Lower lobe of right lung (tissue), 2 donors: ENCODE data around the gene RETREG2. TPM values are rescaled to one million over a fixed set of nuclear protein-coding genes. Genes with fewer than 3 reads are reported as not detected.

Experiments
- ATAC-seq, 2 donors: fragments of 200-7000 bp; cut with Tn5 transposase; one replicate each; pipeline ENCODE4 v1.9.1; 2020 to 2022; ENCODE audit warnings: mild to moderate bottlenecking in 2 of 2, moderate library complexity in 2 of 2
- DNase-seq: peaks from one replicate; pipeline ENCODE4 v3.0.0-alpha.2; 2020
- H3K27ac ChIP-seq: fragments of 200-600 bp; one replicate; pipeline ENCODE4 v1.8.0; 2022
- H3K27me3 ChIP-seq: fragments of 200-600 bp; one replicate; pipeline ENCODE4 v1.8.0; 2022; ENCODE audit warnings: low read depth
- H3K36me3 ChIP-seq: fragments of 200-600 bp; one replicate; pipeline ENCODE4 v1.8.0; 2022; ENCODE audit warnings: mild to moderate bottlenecking
- H3K4me1 ChIP-seq: fragments of 200-600 bp; one replicate; pipeline ENCODE4 v1.8.0; 2022
- H3K4me3 ChIP-seq: fragments of 200-600 bp; one replicate; pipeline ENCODE4 v1.8.0; 2022; ENCODE audit warnings: mild to moderate bottlenecking
- H3K9me3 ChIP-seq: fragments of 200-600 bp; one replicate; pipeline ENCODE4 v1.8.0; 2022
- intact Hi-C: fragments of 100-400 bp; cut with DNase I; formaldehyde crosslinking; loops from one replicate; pipeline ENCODE4 v1.11.0; 2022
- total RNA-seq: library from RNA; stranded (reverse); fragmentation: NEBNext Ultra II Directional; extraction: Animal tissue kit (Norgen Biotek cat#: 25700); gene quantifications from one replicate; pipeline ENCODE4 v1.2.1, GENCODE V29; 2021
- TF ChIP-seq, protein P1 (sequence below): fragments of 200-600 bp; IDR thresholded peaks from one replicate; pipeline ENCODE4 v1.8.0; 2022; ENCODE audit warnings: antibody characterized with exemption, mild to moderate bottlenecking
- donor health status: DM: no; HTN: yes; CAD: no; lungs with severe emphysema.

RETREG2 gene
- total RNA-seq, 1 donor from 2014 or later: 82.3 TPM

DNA sequence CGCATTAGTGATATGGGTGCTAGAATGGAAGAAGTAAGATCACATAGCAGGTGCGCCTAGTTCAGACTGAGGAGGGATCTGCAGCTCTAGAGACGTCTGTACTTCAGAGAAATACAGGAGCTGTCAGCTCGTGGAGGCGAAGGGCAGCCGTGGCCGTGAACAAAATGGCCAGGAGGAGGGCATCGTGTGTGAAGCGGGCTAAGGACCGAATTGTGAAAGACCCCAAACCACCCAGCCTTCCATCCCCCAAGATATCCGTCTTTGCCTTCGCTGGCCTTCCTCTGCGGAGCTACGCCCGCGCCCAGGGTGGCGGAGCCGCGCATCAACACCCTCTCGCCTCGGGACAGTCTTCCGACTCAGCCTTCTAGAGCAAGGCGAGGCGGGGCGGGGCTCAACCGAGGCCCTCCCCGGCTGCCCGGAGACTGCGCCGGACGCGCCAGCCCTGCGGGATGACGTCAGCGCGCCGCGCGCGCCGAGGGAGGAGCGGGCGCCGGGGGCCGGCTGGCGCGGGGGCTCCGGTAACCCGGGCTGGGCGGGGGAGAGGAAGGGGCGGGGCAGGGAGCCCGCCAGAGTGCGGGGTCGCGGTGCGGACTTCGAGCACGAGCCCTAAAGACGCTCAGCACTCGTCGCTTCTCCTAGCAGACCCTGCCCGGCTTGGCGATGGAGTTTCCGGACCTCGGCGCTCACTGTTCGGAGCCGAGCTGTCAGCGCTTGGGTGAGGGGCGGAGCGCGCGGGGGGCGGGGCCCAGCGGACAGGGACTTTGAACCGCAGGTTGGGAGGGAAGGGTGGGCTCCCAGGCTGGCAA lies 28.5 kb downstream of the RETREG2 start, which contains the start of gene ZFAND2B:
ZFAND2B (plus strand) TSS at position 455 of the 806 bp plus-strand sequence; CDS start at position 661, 206 bp downstream.
- Histone ChIP-seq H3K36me3 (peaks cover 28% of the 10 kb centered on the region), H3K27ac (peak within 1 kb of the TSS; percentile 91), H3K4me1 (peaks cover 19% of the 10 kb centered on the region), H3K4me3 (peak within 1 kb of the TSS; percentile 76), H3K9me3 (no peaks in the 10 kb centered on the region), H3K27me3 (no peaks in the 10 kb centered on the region)
- TF ChIP-seq, protein P1, sequence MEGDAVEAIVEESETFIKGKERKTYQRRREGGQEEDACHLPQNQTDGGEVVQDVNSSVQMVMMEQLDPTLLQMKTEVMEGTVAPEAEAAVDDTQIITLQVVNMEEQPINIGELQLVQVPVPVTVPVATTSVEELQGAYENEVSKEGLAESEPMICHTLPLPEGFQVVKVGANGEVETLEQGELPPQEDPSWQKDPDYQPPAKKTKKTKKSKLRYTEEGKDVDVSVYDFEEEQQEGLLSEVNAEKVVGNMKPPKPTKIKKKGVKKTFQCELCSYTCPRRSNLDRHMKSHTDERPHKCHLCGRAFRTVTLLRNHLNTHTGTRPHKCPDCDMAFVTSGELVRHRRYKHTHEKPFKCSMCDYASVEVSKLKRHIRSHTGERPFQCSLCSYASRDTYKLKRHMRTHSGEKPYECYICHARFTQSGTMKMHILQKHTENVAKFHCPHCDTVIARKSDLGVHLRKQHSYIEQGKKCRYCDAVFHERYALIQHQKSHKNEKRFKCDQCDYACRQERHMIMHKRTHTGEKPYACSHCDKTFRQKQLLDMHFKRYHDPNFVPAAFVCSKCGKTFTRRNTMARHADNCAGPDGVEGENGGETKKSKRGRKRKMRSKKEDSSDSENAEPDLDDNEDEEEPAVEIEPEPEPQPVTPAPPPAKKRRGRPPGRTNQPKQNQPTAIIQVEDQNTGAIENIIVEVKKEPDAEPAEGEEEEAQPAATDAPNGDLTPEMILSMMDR: no peak
- DNase-seq (peak; percentile 97), ATAC-seq (peak; percentile 98)
- intact Hi-C loops: no loop called here

GRCh38 chr2:219207134-219207883 lies 29.2 kb downstream of the RETREG2 start:
- Histone ChIP-seq H3K9me3 (no peaks in the 10 kb centered on the region), H3K36me3 (peaks cover 28% of the 10 kb centered on the region), H3K4me3 (peak overlapping the region; percentile 76), H3K4me1 (peaks cover 19% of the 10 kb centered on the region), H3K27ac (peak overlapping the region; percentile 91), H3K27me3 (no peaks in the 10 kb centered on the region)
- ATAC-seq (no peak), DNase-seq (no peak)
- intact Hi-C loops: no loop called here
- TF ChIP-seq, protein P1: no peak

GRCh38 chr2:219207884-219208740 lies 30.0 kb downstream of the RETREG2 start:
- Histone ChIP-seq H3K27me3 (no peaks in the 10 kb centered on the region), H3K4me1 (peaks cover 19% of the 10 kb centered on the region), H3K9me3 (no peaks in the 10 kb centered on the region), H3K27ac (peak overlapping the region; percentile 91), H3K36me3 (peaks cover 34% of the 10 kb centered on the region), H3K4me3 (peak overlapping the region; percentile 76)
- TF ChIP-seq, protein P1: no peak
- ATAC-seq (no peak), DNase-seq (no peak)
- intact Hi-C loops: no loop called here

DNA sequence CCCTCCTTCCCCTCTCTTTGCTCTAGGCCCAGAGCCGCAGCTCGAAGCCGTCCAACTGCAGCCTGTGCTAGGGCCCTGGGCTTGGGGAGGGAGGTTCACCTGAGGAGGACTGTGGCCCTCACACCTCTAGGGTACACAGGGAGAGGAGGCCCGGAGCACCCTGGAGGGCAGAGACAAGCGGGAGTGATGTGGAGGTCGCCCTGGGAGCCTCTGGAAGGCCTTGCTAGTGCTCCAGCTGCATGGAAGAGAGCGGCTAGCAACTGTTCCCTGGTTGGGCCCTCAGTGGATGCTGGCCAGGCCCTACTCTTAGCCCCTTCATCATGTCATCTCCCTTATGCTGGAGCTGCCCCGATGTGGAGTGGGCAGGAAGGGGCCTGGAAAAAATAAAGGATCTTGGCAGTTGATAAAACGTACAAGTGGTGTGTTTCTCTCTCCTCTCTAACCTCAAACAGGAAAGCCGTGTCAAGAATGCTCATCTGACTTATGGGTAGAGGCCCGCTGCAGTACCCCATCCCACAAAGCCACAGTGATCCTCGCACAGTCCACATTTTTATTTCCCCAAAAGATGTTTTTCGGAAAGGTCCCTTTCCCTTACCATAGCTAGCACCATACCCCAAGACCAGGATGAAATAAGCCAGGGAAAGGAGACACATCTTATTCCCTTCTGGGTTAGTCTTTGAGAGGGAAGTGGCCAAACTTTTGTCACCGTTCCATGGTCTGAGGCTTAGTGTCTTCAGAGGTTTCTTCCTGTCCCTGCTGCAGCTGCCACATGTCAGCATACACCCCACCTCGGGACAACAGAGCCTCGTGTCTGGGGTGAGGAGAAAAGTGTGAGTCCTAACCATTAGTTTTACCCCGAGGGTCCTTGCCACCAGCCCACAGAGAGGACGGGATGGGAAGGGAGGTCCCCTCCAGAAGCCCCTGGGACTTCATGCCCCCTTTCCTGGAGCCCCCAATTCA lies 31.4 kb downstream of the RETREG2 start:
- DNase-seq (no peak), ATAC-seq (no peak)
- no peak overlapping the region for H3K4me3 ChIP-seq
- no peaks in the 10 kb centered on the region for H3K9me3 ChIP-seq
- no peak overlapping the region for H3K27ac ChIP-seq
- no peaks in the 10 kb centered on the region for H3K27me3 ChIP-seq
- H3K36me3 ChIP-seq: peaks cover 44% of the 10 kb centered on the region
- H3K4me1 ChIP-seq: peaks cover 19% of the 10 kb centered on the region
- intact Hi-C loops: no loop called here
- TF ChIP-seq, protein P1: no peak
